Measurements from ENCODE around the gene AADACL2.

AADACL2 gene

GRCh38 chr3:151774235-151774634, 40.5 kb downstream of the AADACL2 start:
- no peak overlapping the region for H3K4me3 ChIP-seq (ENCODE audit: low read depth, low read length)
- TF ChIP-seq CTCF (IDR thresholded peaks at IDR 0.05; ENCODE audit: low read depth, low read length), result no peak

GRCh38 chr3:151774910-151775309, 41.2 kb downstream of the AADACL2 start:
- no peak for TF ChIP-seq CTCF (IDR thresholded peaks at IDR 0.05; ENCODE audit: low read depth, low read length)
- H3K4me3 ChIP-seq (ENCODE audit: low read depth, low read length), result no peak overlapping the region

DNA sequence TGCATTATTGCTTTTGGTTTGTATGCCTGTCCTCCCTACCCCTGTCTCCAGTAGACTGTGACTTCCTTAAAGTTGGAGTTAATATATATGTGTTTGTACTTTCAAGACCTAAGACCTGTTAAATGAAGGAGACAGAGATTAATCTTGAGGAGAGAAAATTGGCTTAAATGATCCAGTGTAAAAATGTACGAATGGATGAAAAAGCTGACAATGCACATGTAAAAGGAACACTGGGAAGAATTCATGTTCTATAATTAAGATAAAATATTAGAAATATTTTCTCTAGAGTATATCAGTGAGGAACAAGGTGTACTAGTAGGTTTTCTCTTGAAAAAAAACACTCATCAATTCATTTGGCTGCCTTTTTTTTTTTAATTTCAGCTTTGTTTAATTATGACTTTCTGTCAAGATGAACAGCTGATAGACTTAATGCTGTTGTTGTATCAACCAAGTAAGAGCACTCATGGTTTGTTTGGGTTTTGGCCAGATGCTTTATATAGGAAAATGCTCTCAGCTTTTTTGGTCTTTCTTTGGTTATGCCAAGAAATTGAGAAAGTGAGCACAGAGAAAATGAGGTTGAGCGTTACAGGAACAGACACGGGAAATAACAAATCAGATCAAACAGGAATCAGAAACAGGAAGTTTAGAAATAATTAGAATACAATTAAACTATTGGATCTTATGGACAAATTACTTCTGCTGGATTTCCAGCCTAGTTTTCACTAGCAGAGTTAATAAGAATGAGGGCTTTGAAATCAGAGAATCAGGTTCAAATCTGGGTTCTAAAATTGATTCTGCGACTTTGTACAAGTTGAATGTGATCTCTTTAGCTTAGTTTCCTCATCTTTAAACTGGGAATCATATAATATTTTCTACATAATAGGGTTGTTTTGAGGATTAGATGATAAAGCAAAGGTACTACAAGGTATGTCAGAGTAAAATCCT, 41.9 kb downstream of the AADACL2 start:
- TF ChIP-seq CTCF (IDR thresholded peaks at IDR 0.05; ENCODE audit: low read depth, low read length), result no peak
- no peak overlapping the region for H3K4me3 ChIP-seq (ENCODE audit: low read depth, low read length)

GRCh38 chr3:151776259-151776740, 42.6 kb downstream of the AADACL2 start:
- no peak for TF ChIP-seq CTCF (IDR thresholded peaks at IDR 0.05; ENCODE audit: low read depth, low read length)
- H3K4me3 ChIP-seq (ENCODE audit: low read depth, low read length), result no peak overlapping the region

DNA sequence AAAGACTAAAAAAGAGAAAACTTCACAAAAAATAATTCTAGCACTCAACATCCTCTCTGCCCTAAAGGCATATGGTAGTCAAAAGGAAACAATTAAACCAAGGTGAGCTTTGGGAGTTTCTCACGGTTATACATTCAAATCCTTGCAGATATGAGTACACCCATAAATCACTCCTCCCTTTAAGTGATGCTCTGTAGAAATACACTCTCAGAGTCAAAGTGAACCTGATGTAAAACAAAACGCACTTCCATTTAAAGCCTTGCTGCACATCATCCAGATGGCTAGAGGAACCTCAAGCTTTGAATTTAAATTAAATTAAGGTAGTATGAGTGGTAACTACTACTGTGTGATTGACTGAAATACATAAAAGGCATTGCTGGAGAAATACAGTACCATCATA, 44.2 kb downstream of the AADACL2 start:
- no peak for TF ChIP-seq CTCF (IDR thresholded peaks at IDR 0.05; ENCODE audit: low read depth, low read length)

DNA sequence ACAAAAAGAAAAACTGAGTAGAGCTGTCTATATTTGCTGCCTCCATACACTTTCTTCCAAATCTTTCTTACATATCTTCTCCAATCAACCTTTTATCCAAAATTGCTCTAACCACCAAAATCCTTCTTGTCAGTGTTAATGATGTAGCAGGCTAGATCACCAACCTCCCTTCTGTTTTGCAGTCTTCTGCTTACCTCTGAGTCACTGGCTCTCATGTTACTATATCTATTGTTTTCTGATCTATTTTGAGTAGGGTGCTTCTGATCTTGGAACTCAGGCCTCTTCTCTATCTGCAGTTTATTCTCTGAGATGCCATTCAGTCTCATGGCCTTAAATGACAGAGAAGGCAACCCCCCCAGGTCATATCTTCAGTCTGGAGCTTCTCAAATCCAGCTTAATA, 53.9 kb downstream of the AADACL2 start:
- TF ChIP-seq CTCF (IDR thresholded peaks at IDR 0.05; ENCODE audit: low read depth, low read length), result no peak
- no peak overlapping the region for H3K4me3 ChIP-seq (ENCODE audit: low read depth, low read length)

More for the DNA sequence above, 44.2 kb downstream of the AADACL2 start:
- H3K4me3 ChIP-seq (ENCODE audit: low read depth, low read length), result no peak overlapping the region

DNA sequence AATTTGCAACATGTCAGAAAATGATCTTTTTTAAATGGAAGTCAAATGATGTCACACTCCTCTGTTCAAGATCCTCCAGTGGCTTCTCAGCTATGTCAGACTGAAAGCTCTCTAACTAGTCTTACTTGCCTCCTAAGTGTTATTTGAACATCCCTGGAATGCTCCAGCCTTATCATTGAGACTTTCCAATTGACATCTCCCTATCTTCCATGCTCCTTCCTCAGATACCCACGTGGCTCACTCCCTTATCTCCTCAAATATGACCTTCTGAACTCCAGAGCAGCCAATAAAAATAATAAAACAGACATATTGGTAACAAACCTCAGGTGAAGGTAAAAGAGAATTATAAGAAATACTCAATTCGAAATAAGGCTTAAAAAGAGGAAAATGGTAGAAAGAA, 54.7 kb downstream of the AADACL2 start:
- no peak for TF ChIP-seq CTCF (IDR thresholded peaks at IDR 0.05; ENCODE audit: low read depth, low read length)
- H3K4me3 ChIP-seq (ENCODE audit: low read depth, low read length), result no peak overlapping the region

Data from WI38 (cell line).